H1 (cell line): ENCODE measurements around the gene DOCK1. TPM values are rescaled to one million over a fixed set of nuclear protein-coding genes. Genes with fewer than 3 reads are reported as not detected.

Experiments used
- CTCF ChIA-PET: fragments of 300-600 bp; sonication (Branson Sonifier 250); formaldehyde crosslinking; loops from one replicate; lab custom pipeline; 2021; ENCODE audit not compliant: partially characterized antibody; lab: Charles Lee
- POLR2A ChIA-PET: fragments of 300-600 bp; sonication (Branson Sonifier 250); formaldehyde crosslinking; loops from one replicate; lab custom pipeline; 2021; ENCODE audit warnings: inconsistent platforms; ENCODE audit not compliant: partially characterized antibody; lab: Charles Lee
- DNase-seq, 2 experiments: peaks; one replicate each; pipeline versions ENCODE4 v3.0.0 to v3.0.0-alpha.2; 2010 to 2022; ENCODE audit warnings: low spot score in 2 of 2, low read depth in 1 of 2, mixed read lengths in 1 of 2
- FAIRE-seq: peaks from 2 replicates; lab custom pipeline; 2011; peaks lifted over from hg19 to GRCh38; lab: Jason Lieb, UNC
- H2AFZ ChIP-seq: 2 replicates; pipeline ENCODE4 v1.8.1; 2012; ENCODE audit warnings: low read length, inconsistent platforms
- H2AK5ac ChIP-seq: 2 replicates; pipeline ENCODE4 v1.6.1; 2013; ENCODE audit warnings: low read depth, low read length
- H2BK120ac ChIP-seq: replicated peaks from 2 replicates; pipeline ENCODE3; 2013; ENCODE audit warnings: low read depth, low read length, inconsistent platforms
- H2BK12ac ChIP-seq: 2 replicates; pipeline ENCODE4 v1.6.1; 2013; ENCODE audit warnings: low read depth, low read length
- H2BK15ac ChIP-seq: 2 replicates; pipeline ENCODE4 v1.6.1; 2013; ENCODE audit warnings: low read length
- H2BK20ac ChIP-seq: 2 replicates; pipeline ENCODE4 v1.6.1; 2013; ENCODE audit warnings: low read length
- H2BK5ac ChIP-seq: 2 replicates; pipeline ENCODE4 v1.6.1; 2013; ENCODE audit warnings: low read depth, low read length
- H3K14ac ChIP-seq: 2 replicates; pipeline ENCODE4 v1.6.1; 2013; ENCODE audit warnings: inconsistent platforms; ENCODE audit not compliant: insufficient read length
- H3K18ac ChIP-seq: 2 replicates; pipeline ENCODE4 v1.6.1; 2013; ENCODE audit warnings: low read length; ENCODE audit errors: extremely low read depth
- H3K23ac ChIP-seq: 2 replicates; pipeline ENCODE4 v1.6.1; 2013; ENCODE audit warnings: inconsistent platforms; ENCODE audit not compliant: insufficient read length
- H3K23me2 ChIP-seq: 2 replicates; pipeline ENCODE4 v1.6.1; 2013; ENCODE audit warnings: low read depth, low read length
- H3K27ac ChIP-seq: 2 replicates; pipeline ENCODE4 v1.6.1; 2011; ENCODE audit warnings: low read depth, low read length, inconsistent platforms
- H3K27me3 ChIP-seq, 4 experiments: replicated peaks in 1 of 4; 1 replicate in 1 of 4; 2 replicates in 3 of 4; pipeline versions ENCODE4 v1.6.1 to v1.8.1; 2011 to 2013; ENCODE audit warnings: low read length in 3 of 4, mild to moderate bottlenecking in 3 of 4, inconsistent platforms in 2 of 4, mixed read lengths in 2 of 4, moderate library complexity in 1 of 4; ENCODE audit not compliant: control insufficient read depth in 3 of 4, insufficient read depth in 3 of 4; ENCODE audit errors: extremely low read depth in 1 of 4
- H3K36me3 ChIP-seq, 4 experiments: 2 replicates each; pipeline versions ENCODE4 v1.6.1 to v1.8.1; 2011 to 2013; ENCODE audit warnings: mild to moderate bottlenecking in 4 of 4, low read length in 3 of 4, moderate library complexity in 2 of 4, control low read depth in 1 of 4, inconsistent platforms in 1 of 4; ENCODE audit not compliant: insufficient read depth in 4 of 4, control insufficient read depth in 2 of 4
- H3K4ac ChIP-seq: replicated peaks from 2 replicates; pipeline ENCODE3; 2013; ENCODE audit warnings: low read length, low read depth, mixed read lengths, inconsistent platforms; ENCODE audit not compliant: insufficient read length
- H3K4me1 ChIP-seq, 4 experiments: replicated peaks in 1 of 4; 1 replicate in 1 of 4; 2 replicates in 3 of 4; pipeline versions ENCODE4 v1.6.1 to v1.8.1; 2011 to 2013; ENCODE audit warnings: low read length in 3 of 4, inconsistent platforms in 2 of 4, mixed read lengths in 1 of 4; ENCODE audit not compliant: insufficient read depth in 4 of 4, control insufficient read depth in 3 of 4
- H3K4me2 ChIP-seq, 2 experiments: 2 replicates each; pipeline versions ENCODE4 v1.6.1 to v1.8.1; 2011 to 2013; ENCODE audit warnings: low read depth in 2 of 2, low read length in 2 of 2, control low read depth in 1 of 2, inconsistent platforms in 1 of 2, mild to moderate bottlenecking in 1 of 2; ENCODE audit not compliant: insufficient read depth in 1 of 2
- H3K4me3 ChIP-seq, 4 experiments: fragments of 200-600, 300-600 bp in 1 of 4; sonication (generic), shearing (Covaris generic), sonication (Bioruptor Twin) in 1 of 4; 2 replicates each; pipeline versions ENCODE4 v1.5.1 to v1.8.1; 2011 to 2016; ENCODE audit warnings: low read length in 4 of 4, low read depth in 3 of 4, control low read depth in 2 of 4, inconsistent platforms in 2 of 4, mild to moderate bottlenecking in 2 of 4, mixed read lengths in 1 of 4, moderate library complexity in 1 of 4; ENCODE audit not compliant: insufficient read depth in 2 of 4; ENCODE audit errors: extremely low read depth in 1 of 4
- H3K56ac ChIP-seq: replicated peaks from 2 replicates; pipeline ENCODE3; 2013; ENCODE audit warnings: low read depth, mild to moderate bottlenecking, mixed read lengths, low read length, inconsistent platforms; ENCODE audit not compliant: insufficient read length
- H3K79me1 ChIP-seq: 2 replicates; pipeline ENCODE4 v1.6.1; 2013; ENCODE audit warnings: low read depth, low read length, control low read depth
- H3K79me2 ChIP-seq, 2 experiments: 2 replicates each; pipeline versions ENCODE4 v1.6.1 to v1.8.1; 2012 to 2013; ENCODE audit warnings: low read length in 2 of 2, mild to moderate bottlenecking in 2 of 2, inconsistent platforms in 1 of 2; ENCODE audit not compliant: insufficient read depth in 2 of 2, control insufficient read depth in 1 of 2
- H3K9ac ChIP-seq, 4 experiments: replicated peaks in 1 of 4; 1 replicate in 1 of 4; 2 replicates in 3 of 4; pipeline versions ENCODE4 v1.6.1 to v1.8.1; 2011 to 2013; ENCODE audit warnings: low read depth in 3 of 4, low read length in 3 of 4, control low read depth in 2 of 4, mild to moderate bottlenecking in 2 of 4, moderate library complexity in 2 of 4, inconsistent platforms in 1 of 4; ENCODE audit errors: extremely low read depth in 1 of 4
- H3K9me3 ChIP-seq, 2 experiments: 2 replicates each; pipeline versions ENCODE4 v1.6.1 to v1.8.1; 2012 to 2013; ENCODE audit warnings: mild to moderate bottlenecking in 2 of 2, moderate library complexity in 2 of 2, control low read depth in 1 of 2, inconsistent platforms in 1 of 2, low read depth in 1 of 2, low read length in 1 of 2, mixed read lengths in 1 of 2; ENCODE audit not compliant: insufficient read depth in 2 of 2
- H4K20me1 ChIP-seq, 2 experiments: replicated peaks in 1 of 2; 2 replicates each; pipeline versions ENCODE3 to v1.8.1; 2011 to 2013; ENCODE audit warnings: inconsistent platforms in 2 of 2, low read length in 2 of 2, mild to moderate bottlenecking in 1 of 2; ENCODE audit not compliant: insufficient read depth in 2 of 2, control insufficient read depth in 1 of 2
- H4K5ac ChIP-seq: 2 replicates; pipeline ENCODE4 v1.6.1; 2013; ENCODE audit warnings: low read length, low read depth, mixed read lengths, inconsistent platforms; ENCODE audit not compliant: insufficient read length
- H4K8ac ChIP-seq: 2 replicates; pipeline ENCODE4 v1.8.0; 2013; ENCODE audit warnings: mild to moderate bottlenecking, moderate library complexity, low read length, inconsistent platforms; ENCODE audit not compliant: insufficient read depth; ENCODE audit errors: extremely low read depth
- H4K91ac ChIP-seq: replicated peaks from 2 replicates; pipeline ENCODE3; 2013; ENCODE audit warnings: low read length, mixed read lengths, inconsistent platforms; ENCODE audit not compliant: insufficient read length
- ASH2L ChIP-seq: fragments of 200-600, 300-600 bp; sonication (generic); IDR thresholded peaks from one replicate; pipeline ENCODE4 v1.7.1; 2017; ENCODE audit warnings: low read length
- ATF2 ChIP-seq: IDR thresholded peaks from 2 replicates; pipeline ENCODE4 v1.6.1; 2012; ENCODE audit warnings: low read length, inconsistent platforms
- EGR1 ChIP-seq: IDR thresholded peaks from 2 replicates; pipeline ENCODE4 v1.6.1; 2011; ENCODE audit warnings: low read depth, low read length, borderline replicate concordance
- POLR2AphosphoS5 ChIP-seq: IDR thresholded peaks from 2 replicates; pipeline ENCODE4 v1.6.1; 2011; ENCODE audit warnings: low read depth, low read length
- POU5F1 ChIP-seq: IDR thresholded peaks from 2 replicates; pipeline ENCODE4 v1.6.1; 2011; ENCODE audit warnings: low read depth, mild to moderate bottlenecking, low read length, moderate library complexity
- RAD21 ChIP-seq, 2 experiments: IDR thresholded peaks in 1 of 2; conservative IDR thresholded peaks in 1 of 2; 2 replicates each; pipeline ENCODE4 v1.6.1; 2011; ENCODE audit warnings: low read depth in 2 of 2, low read length in 2 of 2, improper control_type of control experiment in 1 of 2, inconsistent platforms in 1 of 2, mild to moderate bottlenecking in 1 of 2, moderate library complexity in 1 of 2
- RNF2 ChIP-seq: fragments of 200-900, 300-1000 bp; sonication (generic); IDR thresholded peaks from 2 replicates; pipeline ENCODE4 v1.7.1; 2016; ENCODE audit warnings: borderline replicate concordance, low read depth, mild to moderate bottlenecking, antibody characterized with exemption, low read length; ENCODE audit not compliant: poor library complexity, severe bottlenecking; ENCODE audit errors: missing control alignments
- SIN3A ChIP-seq, 2 experiments: IDR thresholded peaks in 1 of 2; conservative IDR thresholded peaks in 1 of 2; 2 replicates each; pipeline ENCODE4 v1.6.1; 2011 to 2012; ENCODE audit warnings: low read length in 2 of 2, improper control_type of control experiment in 1 of 2, low read depth in 1 of 2, mild to moderate bottlenecking in 1 of 2
- SP4 ChIP-seq: IDR thresholded peaks from 2 replicates; pipeline ENCODE4 v1.6.1; 2012; ENCODE audit warnings: low read length, inconsistent platforms
- SRF ChIP-seq: IDR thresholded peaks from 2 replicates; pipeline ENCODE4 v1.6.1; 2011; ENCODE audit warnings: mild to moderate bottlenecking, low read depth, low read length, moderate library complexity
- WGBS, 2 experiments: shearing (Covaris generic) in 1 of 2; methylation state at CpG; one replicate each; pipeline versions ENCODE4 v1.1.6 to v1.1.7; 2013 to 2015; ENCODE audit warnings: low lambda C conversion rate in 2 of 2, mixed read lengths in 2 of 2, inconsistent platforms in 1 of 2, low coverage in 1 of 2, missing lambda C conversion rate in 1 of 2; ENCODE audit not compliant: insufficient replicate concordance in 2 of 2, insufficient coverage in 1 of 2, insufficient read length in 1 of 2; ENCODE audit errors: extremely low coverage in 1 of 2, missing lambda C conversion rate in 1 of 2; 5-methylcytosine and 5-hydroxymethylcytosine counted together
- polyA plus RNA-seq, 7 experiments: library from polyadenylated mRNA; depleted of rRNA in 3 of 7; stranded (reverse) in 5 of 7; unstranded in 2 of 7; fragments of >200 nt in 5 of 7; fragments of 200-250 nt in 2 of 7; gene quantifications; 1 replicate in 5 of 7; 2 replicates in 1 of 7; 4 replicates in 1 of 7; pipeline versions ENCODE4 v1.2.1 to v1.2.3, GENCODE V29; 2011 to 2013; ENCODE audit warnings: missing spikeins in 2 of 7, mixed read lengths in 2 of 7
- total RNA-seq: library from RNA; stranded (reverse); fragmentation: NEBNext Ultra II Directional; extraction: Animal tissue kit (Norgen Biotek cat#: 25700); gene quantifications from 2 replicates; pipeline ENCODE4 v1.2.1, GENCODE V29; 2021
- TF ChIP-seq, protein P1 (sequence below): IDR thresholded peaks from 2 replicates; pipeline ENCODE4 v1.6.1; 2011; ENCODE audit warnings: low read length, improper control_type of control experiment

The DOCK1 gene
- total and polyA plus RNA-seq, 2 of the 8 experiments (the other 6 are each of a cell fraction or from before 2014, with no cell fraction given), result 11.6 to 53.0 TPM

GRCh38 chr10:127182161-127182560 is 276.9 kb downstream of the DOCK1 start:
- WGBS, 2 experiments, result 93% methylated on average over 4 of the region's 4 CpGs; no CpG with 5 or more reads in 1 of the 2 experiments
- Histone ChIP-seq H3K36me3 (no peaks in the 10 kb centered on the region), H3K23me2 (no peaks in the 10 kb centered on the region), H4K91ac (no peak overlapping the region), H4K8ac (no peak overlapping the region), H3K18ac (no peak overlapping the region), H2BK120ac (no peak overlapping the region), H4K5ac (no peak overlapping the region), H3K79me2 (no peaks in the 10 kb centered on the region), H3K27ac (no peak overlapping the region), H2AFZ (no peak overlapping the region), H3K27me3 (no peaks in the 10 kb centered on the region), H3K4ac (no peak overlapping the region), H4K20me1 (peaks cover 0 to 1% of the 10 kb centered on the region in 2 experiments), H3K4me2 (no peak overlapping the region), H3K79me1 (no peaks in the 10 kb centered on the region), H3K9ac (no peak overlapping the region), H2BK15ac (no peak overlapping the region), H3K9me3 (no peaks in the 10 kb centered on the region), H2BK5ac (no peak overlapping the region), H3K14ac (no peak overlapping the region), H3K23ac (no peak overlapping the region), H2BK12ac (no peak overlapping the region), H3K56ac (no peak overlapping the region), H3K4me1 (no peaks in the 10 kb centered on the region), H2AK5ac (no peak overlapping the region), H3K4me3 (no peak overlapping the region), H2BK20ac (no peak overlapping the region)
- no peak for FAIRE-seq
- POLR2A ChIA-PET, result no interaction called here
- CTCF ChIA-PET, result no interaction called here
- no peak for DNase-seq
- TF ChIP-seq POLR2AphosphoS5 (no peak), SP4 (no peak), RAD21 (IDR thresholded peaks at IDR 0.05 in 1 of 2, conservative IDR thresholded peaks at IDR 0.05 in 1 of 2; ENCODE audit: low read depth in 2 of 2, low read length in 2 of 2) (no peak), SIN3A (conservative IDR thresholded peaks at IDR 0.05 in 1 of 2, IDR thresholded peaks at IDR 0.05 in 1 of 2; ENCODE audit: low read depth in 1 of 2, low read length in 2 of 2) (no peak), EGR1 (no peak), RNF2 (no peak), POU5F1 (no peak), SRF (no peak), ATF2 (no peak), ASH2L (no peak)
- TF ChIP-seq, protein P1, sequence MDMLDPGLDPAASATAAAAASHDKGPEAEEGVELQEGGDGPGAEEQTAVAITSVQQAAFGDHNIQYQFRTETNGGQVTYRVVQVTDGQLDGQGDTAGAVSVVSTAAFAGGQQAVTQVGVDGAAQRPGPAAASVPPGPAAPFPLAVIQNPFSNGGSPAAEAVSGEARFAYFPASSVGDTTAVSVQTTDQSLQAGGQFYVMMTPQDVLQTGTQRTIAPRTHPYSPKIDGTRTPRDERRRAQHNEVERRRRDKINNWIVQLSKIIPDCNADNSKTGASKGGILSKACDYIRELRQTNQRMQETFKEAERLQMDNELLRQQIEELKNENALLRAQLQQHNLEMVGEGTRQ, result no peak
